Psoas muscle (tissue), 8 donors: Measurements from ENCODE around the gene GRIN3B. TPM values are rescaled to one million over a fixed set of nuclear protein-coding genes. Genes with fewer than 3 reads are reported as not detected.

Source experiments
- ATAC-seq, 4 donors: fragments of 200-7000 bp; cut with Tn5 transposase; one replicate each; pipeline ENCODE4 v1.9.1; 2020; ENCODE audit warnings: moderate library complexity in 3 of 4, mild to moderate bottlenecking in 2 of 4
- DNase-seq, 2 donors: peaks; one replicate each; pipeline ENCODE4 v3.0.0-alpha.2; 2020
- H3K27ac ChIP-seq: fragments of 200-600 bp; one replicate; pipeline ENCODE4 v1.8.0; 2022
- H3K27me3 ChIP-seq, 3 donors: fragments of 200-600 bp in 1 of 3; one replicate each; pipeline versions ENCODE4 v1.6.1 to v1.8.0; 2013 to 2022; ENCODE audit warnings: low read length in 2 of 3, mild to moderate bottlenecking in 2 of 3, moderate library complexity in 1 of 3; ENCODE audit not compliant: insufficient read depth in 3 of 3
- H3K36me3 ChIP-seq, 2 donors: fragments of 200-600 bp in 1 of 2; one replicate each; pipeline versions ENCODE4 v1.6.1 to v1.8.0; 2013 to 2022; ENCODE audit warnings: low read depth in 1 of 2, mild to moderate bottlenecking in 1 of 2, moderate library complexity in 1 of 2; ENCODE audit not compliant: insufficient read depth in 1 of 2
- H3K4me1 ChIP-seq: fragments of 200-600 bp; one replicate; pipeline ENCODE4 v1.8.0; 2022
- H3K4me3 ChIP-seq: fragments of 200-600 bp; one replicate; pipeline ENCODE4 v1.8.0; 2022; ENCODE audit warnings: mild to moderate bottlenecking
- H3K9me3 ChIP-seq: fragments of 200-600 bp; one replicate; pipeline ENCODE4 v1.8.0; 2022
- WGBS, 3 donors: extraction: QIAGEN DNeasy Blood & Tissue Kit; methylation state at CpG; one replicate each; pipeline versions ENCODE4 v1.1.6 to v1.1.7; 2013; 5-methylcytosine and 5-hydroxymethylcytosine counted together
- intact Hi-C, 2 donors: fragments of 100-400 bp; cut with DNase I; formaldehyde crosslinking; loops; one replicate each; pipeline versions ENCODE4 v1.11.0 to v1.14.2; 2022
- polyA plus RNA-seq, 3 donors: library from polyadenylated mRNA; stranded (reverse); fragments of 200-250 nt; gene quantifications; one replicate each; pipeline ENCODE4 v1.2.3, GENCODE V29; 2013
- total RNA-seq, 4 donors: library from RNA; stranded (reverse); fragmentation: NEBNext Ultra II Directional in 2 of 4; extraction: Animal tissue kit (Norgen Biotek cat#: 25700) in 2 of 4; gene quantifications; one replicate each; pipeline versions ENCODE4 v1.2.1 to v1.2.4, GENCODE V29; 2021 to 2023
- TF ChIP-seq, protein P1 (sequence below): fragments of 200-600 bp; IDR thresholded peaks from one replicate; pipeline ENCODE4 v1.8.0; 2022; ENCODE audit warnings: antibody characterized with exemption
- donor health status: healthy with polysubstance abuse.
- donor health status: DM: no; HTN: no; CAD: no; lungs with moderate emphysema.
- donor health status: Bipolar disorder and iron deficiency.
- donor health status: healthy.
- donor health status: DM: yes; HTN: yes; CAD: no.
- donor health status: DM: no; HTN: no; CAD: no.
- donor health status: DM: no; HTN: no; CAD: no.
- donor health status: DM: yes; HTN: yes; CAD: no.

The GRIN3B gene
- total and polyA plus RNA-seq, 7 donors: 0.01 to 0.16 TPM; not detected in 5

DNA sequence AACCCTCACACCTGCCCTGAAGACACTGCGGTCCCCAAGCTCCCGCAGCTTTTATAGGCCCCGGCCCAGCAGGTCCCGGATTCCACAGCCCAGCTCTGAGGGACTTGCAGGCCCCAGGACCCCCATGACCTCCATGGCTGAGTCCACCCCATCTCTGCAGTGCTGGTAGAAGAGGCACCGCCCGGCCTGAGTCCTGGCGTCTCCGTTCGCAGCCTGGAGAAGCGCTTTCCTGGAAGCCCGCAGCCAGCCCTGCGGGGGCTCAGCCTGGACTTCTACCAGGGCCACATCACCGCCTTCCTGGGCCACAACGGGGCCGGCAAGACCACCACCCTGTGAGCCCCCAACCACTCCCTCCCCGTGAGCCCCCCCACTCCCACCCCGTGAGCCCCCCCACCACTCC, 48.9 kb downstream of the GRIN3B start:
- intact Hi-C loops: no loop called here
- WGBS, 3 donors: 90 to 92% (median 92%) methylated on average over 15 to 17 of the region's 17 CpGs
- H3K4me1 ChIP-seq: no peaks in the 10 kb centered on the region
- H3K36me3 ChIP-seq: peaks cover 0 to 34% of the 10 kb centered on the region in 2 donors
- TF ChIP-seq, protein P1, sequence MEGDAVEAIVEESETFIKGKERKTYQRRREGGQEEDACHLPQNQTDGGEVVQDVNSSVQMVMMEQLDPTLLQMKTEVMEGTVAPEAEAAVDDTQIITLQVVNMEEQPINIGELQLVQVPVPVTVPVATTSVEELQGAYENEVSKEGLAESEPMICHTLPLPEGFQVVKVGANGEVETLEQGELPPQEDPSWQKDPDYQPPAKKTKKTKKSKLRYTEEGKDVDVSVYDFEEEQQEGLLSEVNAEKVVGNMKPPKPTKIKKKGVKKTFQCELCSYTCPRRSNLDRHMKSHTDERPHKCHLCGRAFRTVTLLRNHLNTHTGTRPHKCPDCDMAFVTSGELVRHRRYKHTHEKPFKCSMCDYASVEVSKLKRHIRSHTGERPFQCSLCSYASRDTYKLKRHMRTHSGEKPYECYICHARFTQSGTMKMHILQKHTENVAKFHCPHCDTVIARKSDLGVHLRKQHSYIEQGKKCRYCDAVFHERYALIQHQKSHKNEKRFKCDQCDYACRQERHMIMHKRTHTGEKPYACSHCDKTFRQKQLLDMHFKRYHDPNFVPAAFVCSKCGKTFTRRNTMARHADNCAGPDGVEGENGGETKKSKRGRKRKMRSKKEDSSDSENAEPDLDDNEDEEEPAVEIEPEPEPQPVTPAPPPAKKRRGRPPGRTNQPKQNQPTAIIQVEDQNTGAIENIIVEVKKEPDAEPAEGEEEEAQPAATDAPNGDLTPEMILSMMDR: no peak
- DNase-seq (no peak), ATAC-seq (no peak)
- H3K27me3 ChIP-seq: no peaks in the 10 kb centered on the region
- no peak overlapping the region for H3K27ac ChIP-seq
- no peak overlapping the region for H3K4me3 ChIP-seq
- H3K9me3 ChIP-seq: no peaks in the 10 kb centered on the region

DNA sequence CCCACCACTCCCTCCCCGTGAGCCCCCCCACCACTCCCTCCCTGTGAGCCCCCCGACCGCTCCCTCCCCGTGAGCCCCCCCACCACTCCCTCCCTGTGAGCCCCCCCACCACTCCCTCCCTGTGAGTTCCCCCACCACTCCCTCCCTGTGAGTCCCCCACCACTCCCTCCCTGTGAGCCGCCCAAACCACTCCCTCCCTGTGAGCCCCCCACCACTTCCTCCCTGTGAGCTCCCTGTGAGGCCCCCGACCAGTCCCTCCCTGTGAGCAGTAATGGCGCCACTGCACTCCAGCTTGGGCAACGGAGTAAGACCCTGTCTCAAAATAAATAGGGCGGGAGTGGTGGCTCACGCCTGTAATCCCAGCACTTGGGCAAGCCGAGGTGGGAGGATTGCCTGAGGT, 49.6 kb downstream of the GRIN3B start:
- no peaks in the 10 kb centered on the region for H3K9me3 ChIP-seq
- intact Hi-C loops: no loop called here
- no peak for DNase-seq
- no peaks in the 10 kb centered on the region for H3K4me1 ChIP-seq
- TF ChIP-seq, protein P1: no peak
- WGBS, 3 donors: 62 to 75% (median 67%) methylated on average over 10 to 11 of the region's 11 CpGs
- no peaks in the 10 kb centered on the region for H3K27me3 ChIP-seq
- no peak overlapping the region for H3K4me3 ChIP-seq
- H3K27ac ChIP-seq: no peak overlapping the region
- peaks cover 0 to 36% of the 10 kb centered on the region in 2 donors for H3K36me3 ChIP-seq
- ATAC-seq: no peak

DNA sequence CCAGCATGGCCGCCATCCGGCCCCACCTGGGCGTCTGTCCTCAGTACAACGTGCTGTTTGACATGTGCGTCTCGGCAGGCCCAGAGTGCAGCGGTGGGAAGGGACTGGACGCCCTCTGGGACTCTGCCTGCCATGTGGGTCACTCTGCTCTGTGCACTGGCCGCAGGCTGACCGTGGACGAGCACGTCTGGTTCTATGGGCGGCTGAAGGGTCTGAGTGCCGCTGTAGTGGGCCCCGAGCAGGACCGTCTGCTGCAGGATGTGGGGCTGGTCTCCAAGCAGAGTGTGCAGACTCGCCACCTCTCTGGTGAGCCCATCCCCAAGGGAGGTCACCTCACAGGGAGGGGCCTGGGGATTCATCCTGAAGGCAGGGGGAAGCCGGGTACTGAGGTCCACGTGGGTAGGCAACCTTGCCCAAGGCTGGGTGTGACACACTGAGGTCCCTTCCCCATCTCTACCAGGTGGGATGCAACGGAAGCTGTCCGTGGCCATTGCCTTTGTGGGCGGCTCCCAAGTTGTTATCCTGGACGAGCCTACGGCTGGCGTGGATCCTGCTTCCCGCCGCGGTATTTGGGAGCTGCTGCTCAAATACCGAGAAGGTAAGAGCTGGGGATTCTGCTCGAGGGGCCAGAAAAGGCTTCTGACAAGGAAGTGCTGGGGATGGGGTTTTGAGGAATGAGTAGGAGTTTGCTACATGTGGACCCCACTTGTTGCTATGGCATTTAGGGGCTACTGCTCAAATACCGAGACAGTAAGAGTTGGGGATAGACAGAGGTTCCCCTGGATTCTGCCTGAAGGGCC, 51.0 kb downstream of the GRIN3B start:
- H3K9me3 ChIP-seq: peaks cover 5% of the 10 kb centered on the region
- DNase-seq: no peak
- H3K4me3 ChIP-seq: no peak overlapping the region
- H3K4me1 ChIP-seq: no peaks in the 10 kb centered on the region
- 82 to 85% (median 84%) methylated on average over 31 of the region's 31 CpGs for WGBS, 3 donors
- H3K27ac ChIP-seq: no peak overlapping the region
- intact Hi-C loops: no loop called here
- peaks cover 0 to 38% of the 10 kb centered on the region in 2 donors for H3K36me3 ChIP-seq
- TF ChIP-seq, protein P1: no peak
- H3K27me3 ChIP-seq: no peaks in the 10 kb centered on the region
- ATAC-seq: no peak

DNA sequence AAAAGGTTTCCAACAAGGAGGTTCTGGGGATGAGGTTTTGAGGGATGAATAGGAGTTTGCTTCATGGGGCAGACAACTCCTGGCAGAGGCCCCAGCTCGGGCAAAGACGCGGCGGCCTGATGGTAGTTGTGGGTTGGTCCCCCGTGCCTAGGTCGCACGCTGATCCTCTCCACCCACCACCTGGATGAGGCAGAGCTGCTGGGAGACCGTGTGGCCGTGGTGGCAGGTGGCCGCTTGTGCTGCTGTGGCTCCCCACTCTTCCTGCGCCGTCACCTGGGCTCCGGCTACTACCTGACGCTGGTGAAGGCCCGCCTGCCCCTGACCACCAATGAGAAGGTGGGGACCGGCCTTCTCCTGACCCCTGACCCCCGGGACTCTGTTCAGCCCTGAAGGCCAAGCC, 51.6 kb downstream of the GRIN3B start:
- H3K27me3 ChIP-seq: no peaks in the 10 kb centered on the region
- intact Hi-C loops: no loop called here
- ATAC-seq (no peak), DNase-seq (no peak)
- peaks cover 0 to 37% of the 10 kb centered on the region in 2 donors for H3K36me3 ChIP-seq
- WGBS, 3 donors: 91 to 95% (median 91%) methylated on average over 17 of the region's 17 CpGs
- peaks cover 11% of the 10 kb centered on the region for H3K9me3 ChIP-seq
- no peaks in the 10 kb centered on the region for H3K4me1 ChIP-seq
- H3K27ac ChIP-seq: no peak overlapping the region
- TF ChIP-seq, protein P1: no peak
- no peak overlapping the region for H3K4me3 ChIP-seq
